ENCODE results near the gene SFTPD. TPM values are rescaled to one million over a fixed set of nuclear protein-coding genes. Genes with fewer than 3 reads are reported as not detected.
"Not testable (repeated sequence)": the region's sequence is repeated elsewhere in the genome, so short reads cannot be mapped to it uniquely, and the experiment has no call there.

Gene SFTPD
- total RNA-seq, 1 donor from 2014 or later = not detected

DNA sequence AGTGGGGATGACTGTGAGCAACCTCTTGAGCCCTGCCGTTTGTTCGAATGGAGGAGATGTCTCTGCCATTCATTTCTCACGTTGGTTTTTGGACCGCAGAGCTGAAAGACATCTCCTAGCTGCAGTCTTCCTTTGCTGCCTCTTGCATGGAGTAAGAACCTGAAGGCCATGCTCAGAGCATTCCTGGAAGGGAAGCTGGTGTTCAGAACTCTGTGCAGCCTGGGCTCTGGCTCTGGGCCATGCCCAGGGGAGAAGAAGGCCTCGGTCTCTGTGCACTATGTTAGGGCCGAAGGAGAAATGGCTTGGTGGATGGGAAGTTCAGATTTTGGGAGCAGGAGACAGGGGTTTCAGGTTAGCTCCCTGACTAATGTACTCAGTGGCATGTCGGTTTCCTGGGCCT, 22.9 kb downstream of the SFTPD start:
- no peak overlapping the region for H3K4me3 ChIP-seq (ENCODE audit: low read depth, low read length)
- TF ChIP-seq, protein P1, sequence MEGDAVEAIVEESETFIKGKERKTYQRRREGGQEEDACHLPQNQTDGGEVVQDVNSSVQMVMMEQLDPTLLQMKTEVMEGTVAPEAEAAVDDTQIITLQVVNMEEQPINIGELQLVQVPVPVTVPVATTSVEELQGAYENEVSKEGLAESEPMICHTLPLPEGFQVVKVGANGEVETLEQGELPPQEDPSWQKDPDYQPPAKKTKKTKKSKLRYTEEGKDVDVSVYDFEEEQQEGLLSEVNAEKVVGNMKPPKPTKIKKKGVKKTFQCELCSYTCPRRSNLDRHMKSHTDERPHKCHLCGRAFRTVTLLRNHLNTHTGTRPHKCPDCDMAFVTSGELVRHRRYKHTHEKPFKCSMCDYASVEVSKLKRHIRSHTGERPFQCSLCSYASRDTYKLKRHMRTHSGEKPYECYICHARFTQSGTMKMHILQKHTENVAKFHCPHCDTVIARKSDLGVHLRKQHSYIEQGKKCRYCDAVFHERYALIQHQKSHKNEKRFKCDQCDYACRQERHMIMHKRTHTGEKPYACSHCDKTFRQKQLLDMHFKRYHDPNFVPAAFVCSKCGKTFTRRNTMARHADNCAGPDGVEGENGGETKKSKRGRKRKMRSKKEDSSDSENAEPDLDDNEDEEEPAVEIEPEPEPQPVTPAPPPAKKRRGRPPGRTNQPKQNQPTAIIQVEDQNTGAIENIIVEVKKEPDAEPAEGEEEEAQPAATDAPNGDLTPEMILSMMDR (conservative IDR thresholded peaks at IDR 0.05; ENCODE audit: low read depth, low read length) = no peak
- DNase-seq (ENCODE audit: low read depth) = no peak

DNA sequence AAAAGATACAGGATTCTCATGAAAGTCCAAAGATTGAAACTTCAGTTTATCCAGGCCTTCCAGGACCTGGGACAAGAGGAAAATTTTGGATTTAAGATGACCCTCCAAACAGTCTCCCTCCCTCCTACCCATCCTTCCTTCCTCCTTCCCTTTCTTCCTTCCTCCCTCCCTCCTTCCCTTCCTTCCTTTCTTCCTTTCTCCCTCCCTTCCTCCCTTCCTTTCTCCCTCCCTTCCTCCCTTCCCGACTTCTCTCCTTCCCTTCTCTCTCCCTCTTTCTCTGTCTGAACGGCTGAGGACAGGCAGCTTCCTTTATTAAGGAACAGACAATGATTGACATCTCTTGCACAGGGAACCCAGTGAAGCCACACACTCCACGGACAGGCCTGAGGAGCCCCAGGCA, 23.3 kb downstream of the SFTPD start:
- TF ChIP-seq, protein P1 (conservative IDR thresholded peaks at IDR 0.05; ENCODE audit: low read depth, low read length) = no peak
- no peak overlapping the region for H3K4me3 ChIP-seq (ENCODE audit: low read depth, low read length)
- no peak for DNase-seq (ENCODE audit: low read depth)

DNA sequence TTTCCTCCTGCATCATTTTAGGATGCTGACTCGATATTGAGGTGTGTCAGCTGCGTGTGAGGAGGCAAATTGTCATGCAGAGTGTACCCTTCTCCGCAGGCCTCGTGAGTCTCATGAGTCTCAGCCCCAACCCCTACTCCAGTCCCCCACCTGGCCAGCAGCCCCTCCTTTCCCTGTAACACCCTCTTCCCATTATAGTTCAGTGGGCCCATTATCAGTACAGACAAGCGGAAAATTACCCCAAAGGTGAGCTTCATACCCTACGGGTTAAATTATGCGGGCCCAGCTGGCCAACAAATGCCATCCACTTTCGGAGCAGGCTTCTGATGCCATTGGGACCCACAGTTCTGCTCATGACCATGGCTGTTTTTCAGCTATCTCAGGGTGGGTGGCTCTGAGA, 25.2 kb downstream of the SFTPD start:
- TF ChIP-seq, protein P1 (conservative IDR thresholded peaks at IDR 0.05; ENCODE audit: low read depth, low read length) = no peak
- H3K4me3 ChIP-seq (ENCODE audit: low read depth, low read length) = no peak overlapping the region
- DNase-seq (ENCODE audit: low read depth) = no peak

DNA sequence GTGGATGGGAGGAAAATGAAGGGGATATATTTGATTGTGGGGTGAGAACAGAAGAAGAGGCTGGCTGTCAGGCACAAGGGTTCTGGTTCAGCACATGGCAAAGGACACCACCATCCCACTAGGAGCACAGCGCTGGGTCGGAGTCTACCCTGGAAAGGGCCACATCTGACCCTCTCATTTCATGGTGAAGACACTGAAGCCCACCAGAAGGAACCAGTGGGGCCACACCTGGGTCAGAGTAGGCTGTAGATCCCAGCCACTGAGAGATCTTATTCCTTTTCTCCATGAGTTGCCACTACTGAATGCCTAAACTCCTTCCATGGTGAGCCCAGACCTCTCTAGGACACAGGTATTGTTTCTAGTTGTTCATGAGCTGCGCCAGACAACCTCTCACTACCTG, 25.8 kb downstream of the SFTPD start:
- no peak for DNase-seq (ENCODE audit: low read depth)

DNA sequence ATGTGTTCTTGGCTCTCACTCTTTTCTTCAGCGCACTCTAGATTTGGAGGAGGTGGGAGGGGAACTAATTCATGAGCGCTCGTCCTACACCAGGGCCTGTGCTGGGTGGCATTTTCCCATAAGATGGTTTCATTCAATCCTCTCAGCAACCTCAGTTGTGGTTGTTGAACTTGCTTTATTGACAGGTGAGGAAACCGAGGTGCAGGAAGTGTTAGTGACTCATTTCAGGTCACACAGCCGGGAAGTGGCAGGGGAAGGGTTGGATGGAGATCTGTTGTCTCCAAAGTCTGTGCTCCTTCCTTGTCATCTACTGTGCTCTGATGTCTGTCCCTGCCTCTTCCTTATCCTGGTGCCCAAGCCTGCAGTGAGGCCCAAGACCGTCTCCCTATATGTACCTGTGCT, 26.9 kb downstream of the SFTPD start:
- not testable (repeated sequence) for H3K4me3 ChIP-seq (ENCODE audit: low read depth, low read length); DNase-seq (ENCODE audit: low read depth)

More for the DNA sequence above, 25.8 kb downstream of the SFTPD start:
- H3K4me3 ChIP-seq (ENCODE audit: low read depth, low read length) = no peak overlapping the region
- TF ChIP-seq, protein P1 (conservative IDR thresholded peaks at IDR 0.05; ENCODE audit: low read depth, low read length) = no peak

DNA sequence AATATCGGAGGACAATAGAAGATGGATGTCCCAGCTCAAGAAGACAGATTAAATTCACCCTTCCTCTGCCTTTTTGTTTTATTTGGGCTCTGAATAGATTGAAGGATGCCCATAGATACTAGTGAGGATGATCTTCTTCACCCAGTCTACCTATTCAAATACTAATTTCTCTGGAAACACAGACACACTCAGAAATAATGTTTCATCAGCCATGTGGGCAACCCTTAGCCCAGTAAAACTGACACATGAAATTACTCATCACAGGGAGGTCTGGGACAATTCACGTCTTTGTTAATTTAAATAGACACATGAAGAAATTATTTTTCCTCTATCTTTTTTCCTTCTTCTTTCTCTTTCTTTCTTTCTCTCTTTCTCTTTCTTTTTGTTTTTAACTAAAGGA, 33.1 kb downstream of the SFTPD start:
- not testable (repeated sequence) for DNase-seq (ENCODE audit: low read depth); H3K4me3 ChIP-seq (ENCODE audit: low read depth, low read length)

DNA sequence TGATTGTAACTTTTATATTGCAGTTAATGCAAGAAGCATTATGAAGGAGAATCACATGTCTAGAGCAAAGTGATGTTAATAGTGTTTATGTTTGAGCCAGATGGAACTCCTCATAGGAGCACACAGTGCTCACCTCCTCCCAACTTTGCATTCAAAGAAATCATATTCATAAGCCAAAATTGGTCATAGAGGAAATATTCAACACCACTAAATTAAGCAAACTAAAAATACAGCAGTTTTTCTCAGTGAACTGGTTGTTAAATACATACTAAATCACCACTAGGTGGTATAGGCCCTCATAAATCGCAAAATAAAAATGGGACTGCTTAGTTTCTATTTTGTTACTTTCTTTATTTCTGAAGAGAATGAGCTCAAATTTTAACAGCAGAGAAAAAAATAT, 34.4 kb downstream of the SFTPD start:
- not testable (repeated sequence) for H3K4me3 ChIP-seq (ENCODE audit: low read depth, low read length); DNase-seq (ENCODE audit: low read depth)

DNA sequence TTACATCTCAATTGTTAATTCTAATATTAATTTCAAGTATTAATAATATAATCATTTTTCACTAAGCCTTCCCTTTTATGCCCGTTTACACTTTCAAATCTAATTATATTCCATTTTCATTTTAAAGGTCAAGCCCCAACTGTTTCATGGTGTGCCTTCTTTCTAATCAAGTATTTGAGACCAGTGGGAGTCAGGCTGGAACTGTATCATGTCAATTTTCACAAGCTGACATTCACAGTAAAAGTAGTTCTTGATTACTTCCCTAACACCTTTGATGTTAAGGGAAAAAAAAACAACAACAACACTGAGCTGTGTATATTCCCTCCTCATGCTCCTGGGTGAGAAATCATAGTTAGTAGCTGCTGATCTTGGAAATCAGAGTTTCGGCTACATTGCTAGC, 38.1 kb downstream of the SFTPD start:
- TF ChIP-seq, protein P1 (conservative IDR thresholded peaks at IDR 0.05; ENCODE audit: low read depth, low read length) = no peak
- H3K4me3 ChIP-seq (ENCODE audit: low read depth, low read length) = no peak overlapping the region
- DNase-seq (ENCODE audit: low read depth) = no peak

DNA sequence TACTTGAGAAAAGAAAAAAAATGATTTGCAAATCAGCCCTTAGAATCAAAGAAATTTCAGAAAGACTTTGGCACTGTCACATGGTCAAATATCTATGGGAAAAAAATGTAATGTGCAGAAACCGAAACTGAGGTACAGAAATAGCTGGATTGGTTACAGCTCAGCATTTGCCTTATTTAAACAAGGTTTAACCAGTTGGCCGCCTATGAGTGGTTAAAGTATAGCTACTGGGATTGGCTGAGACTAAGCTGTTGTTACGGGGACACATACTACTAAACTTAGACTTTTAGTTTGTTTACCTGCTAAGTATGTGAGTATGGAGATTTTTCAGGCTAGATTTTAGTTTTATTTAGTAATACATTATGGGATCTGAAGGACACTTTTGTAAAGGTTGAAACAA, 38.6 kb downstream of the SFTPD start:
- TF ChIP-seq, protein P1 (conservative IDR thresholded peaks at IDR 0.05; ENCODE audit: low read depth, low read length) = no peak
- DNase-seq (ENCODE audit: low read depth) = no peak

More for the DNA sequence above, 38.6 kb downstream of the SFTPD start:
- no peak overlapping the region for H3K4me3 ChIP-seq (ENCODE audit: low read depth, low read length)

All from epithelial cell of proximal tubule (primary cell).